NCI-H128 (cell line): ENCODE results near the gene PCYT1B.
"Not testable (repeated sequence)": the region's sequence is repeated elsewhere in the genome, so short reads cannot be mapped to it uniquely, and the experiment has no call there.

Experiments used
- DNase-seq: peaks from one replicate; lab custom pipeline; 2025; ENCODE audit not compliant: unreplicated experiment; lab: John Stamatoyannopoulos, UW

The PCYT1B gene

DNA sequence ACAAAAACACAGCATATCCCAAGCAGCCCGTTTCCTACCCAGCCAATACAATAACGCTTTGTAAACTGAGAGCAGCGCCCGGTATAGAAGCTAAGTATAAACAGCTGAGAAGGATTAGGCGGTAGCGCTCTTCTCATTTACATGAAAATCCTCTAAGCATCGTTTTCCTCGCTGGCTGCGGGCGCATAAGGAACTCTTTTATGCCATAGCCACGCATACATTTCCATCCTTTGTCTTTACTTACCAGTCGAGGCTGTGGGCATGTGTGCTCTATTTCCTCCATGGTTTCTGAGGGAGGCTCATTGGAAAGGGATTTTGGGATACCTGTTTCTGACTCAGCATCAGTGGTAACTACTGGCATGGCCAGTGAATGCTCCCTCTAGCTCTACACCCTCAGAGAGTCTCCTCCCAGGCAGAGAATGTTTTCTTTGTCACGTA, 383 bp downstream of the PCYT1B start:
- peak; percentile 45 for DNase-seq

DNA sequence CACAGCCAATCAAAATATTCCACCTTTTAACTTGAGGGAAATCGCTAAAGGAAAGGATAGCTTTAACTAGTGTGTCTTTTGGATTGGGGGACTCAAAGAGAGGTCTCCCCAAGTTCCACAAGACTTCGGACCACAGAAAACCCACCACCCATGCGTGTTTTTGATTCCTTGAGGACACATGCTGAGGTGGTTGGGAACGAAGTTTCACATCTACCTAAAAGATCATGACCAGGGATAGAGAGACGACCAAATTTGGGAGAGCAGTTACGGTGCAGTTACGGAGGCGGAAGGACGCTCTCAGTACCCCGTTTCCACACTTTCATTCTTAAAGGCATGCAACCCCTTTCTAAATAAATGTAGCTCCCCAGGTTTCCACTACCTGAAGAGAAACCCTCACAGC, 1.1 kb downstream of the PCYT1B start:
- DNase-seq, result no peak

DNA sequence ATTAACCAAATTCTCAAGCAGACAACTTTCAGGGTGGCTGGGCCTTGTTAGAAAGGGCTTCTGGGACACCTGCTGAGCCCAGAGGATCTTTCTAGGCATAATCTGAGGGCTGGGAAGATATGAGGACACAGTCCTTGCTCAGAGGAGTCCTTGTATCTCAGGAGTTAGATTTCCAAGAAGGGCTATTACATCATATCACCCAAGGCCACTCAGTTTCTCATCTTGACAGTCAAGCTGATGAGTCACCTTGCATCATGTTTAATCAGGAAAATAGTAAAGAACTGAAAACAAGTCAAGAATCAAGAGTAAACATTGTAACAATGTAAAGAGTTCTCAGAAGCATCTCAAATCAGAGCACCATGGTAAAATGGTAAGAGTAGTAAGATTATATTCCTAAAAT, 4.0 kb downstream of the PCYT1B start:
- no peak for DNase-seq

DNA sequence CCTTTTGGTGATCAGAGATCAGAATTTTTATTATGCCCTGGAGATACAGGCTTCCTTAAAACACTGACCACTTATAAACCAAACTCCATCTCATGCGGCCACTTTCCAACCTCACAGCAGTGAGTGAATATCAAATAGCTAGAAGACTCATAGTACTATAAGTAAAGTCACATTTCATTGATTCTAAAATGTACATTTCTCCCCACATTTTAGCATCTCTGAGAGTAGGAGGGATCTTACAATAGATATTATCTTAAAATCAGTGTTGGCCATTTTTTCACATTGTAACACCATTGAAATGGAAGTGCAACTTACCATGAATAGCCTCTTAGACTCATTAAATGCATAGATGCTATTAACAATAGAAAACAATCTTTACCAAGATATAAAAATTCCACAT, 17.4 kb downstream of the PCYT1B start:
- no peak for DNase-seq

DNA sequence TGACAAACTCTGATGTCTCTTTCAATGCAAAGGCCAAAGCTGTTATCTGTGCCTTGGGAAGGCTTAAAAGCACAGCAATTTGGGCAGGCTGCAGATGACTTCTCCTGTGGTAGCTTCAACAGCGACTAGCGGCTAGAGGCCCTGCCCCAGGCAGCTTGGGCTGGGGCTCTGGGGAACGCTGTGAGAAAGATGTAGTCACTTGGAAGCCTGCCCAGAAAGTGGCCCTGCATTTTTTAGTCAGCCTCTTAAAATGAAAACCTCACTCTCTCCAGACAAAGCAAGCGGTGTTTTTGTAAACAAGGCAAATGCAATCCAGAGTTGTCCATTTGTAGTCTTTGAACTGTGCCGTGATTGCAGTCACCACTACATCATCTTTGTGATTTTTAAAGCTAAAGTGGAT, 27.5 kb downstream of the PCYT1B start:
- peak; percentile 49 for DNase-seq

DNA sequence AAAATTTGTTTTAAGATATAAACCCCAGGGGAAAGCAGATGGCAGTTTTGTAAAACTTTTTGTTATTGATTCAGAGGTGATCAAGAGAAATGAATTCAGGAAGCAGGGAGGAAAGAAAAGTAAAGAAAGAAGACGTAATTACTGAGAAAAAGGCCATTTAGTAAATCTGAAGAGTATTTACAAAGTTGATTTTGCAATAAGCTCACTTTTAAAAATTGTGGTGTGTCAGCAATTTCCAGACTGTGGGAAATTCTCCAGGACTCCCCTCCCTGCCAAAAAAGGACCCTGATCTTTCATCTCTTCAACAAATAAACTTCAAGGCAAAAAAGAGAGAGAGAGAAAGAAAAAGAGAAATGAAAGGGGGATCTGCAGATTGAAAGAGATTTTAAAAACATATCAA, 36.6 kb downstream of the PCYT1B start:
- DNase-seq, result no peak

DNA sequence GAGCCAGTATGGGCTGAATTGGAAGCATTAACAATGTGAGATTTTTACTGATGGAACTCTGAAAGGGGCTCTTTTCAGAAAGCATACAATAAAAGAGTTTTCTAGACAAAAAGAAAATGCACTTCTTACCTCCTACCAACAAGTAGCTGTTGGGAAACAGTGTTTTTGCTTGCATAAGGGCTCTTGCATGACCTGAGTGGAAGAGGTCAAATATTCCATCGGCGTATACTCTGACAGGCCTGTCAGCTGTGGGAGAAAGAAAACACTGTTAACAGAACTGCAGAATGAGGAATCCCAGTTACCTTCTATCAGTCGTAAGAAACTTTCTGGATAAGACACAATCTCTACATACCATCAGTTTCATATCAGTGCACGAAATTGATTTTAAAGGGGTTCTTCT, 39.5 kb downstream of the PCYT1B start:
- DNase-seq, result no peak

DNA sequence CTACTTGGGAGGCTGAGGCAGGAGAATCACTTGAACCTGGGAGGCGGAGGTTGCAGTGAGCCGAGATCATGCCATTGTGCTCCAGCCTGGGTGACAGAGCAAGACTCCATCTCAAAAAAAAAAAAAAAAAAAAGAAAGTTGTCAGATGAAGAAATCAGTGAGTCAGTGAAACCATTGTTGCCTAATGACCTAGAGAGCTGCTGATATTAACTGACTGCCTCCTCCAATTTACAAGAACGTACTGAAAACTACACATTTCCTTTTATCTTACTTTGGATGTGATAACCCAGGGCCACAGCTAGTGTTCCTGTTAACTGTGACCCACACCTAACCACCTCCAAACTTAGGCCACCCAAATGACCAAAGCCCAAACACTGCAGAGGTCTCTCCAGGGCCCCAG, 41.2 kb downstream of the PCYT1B start:
- DNase-seq, result not testable (repeated sequence)

DNA sequence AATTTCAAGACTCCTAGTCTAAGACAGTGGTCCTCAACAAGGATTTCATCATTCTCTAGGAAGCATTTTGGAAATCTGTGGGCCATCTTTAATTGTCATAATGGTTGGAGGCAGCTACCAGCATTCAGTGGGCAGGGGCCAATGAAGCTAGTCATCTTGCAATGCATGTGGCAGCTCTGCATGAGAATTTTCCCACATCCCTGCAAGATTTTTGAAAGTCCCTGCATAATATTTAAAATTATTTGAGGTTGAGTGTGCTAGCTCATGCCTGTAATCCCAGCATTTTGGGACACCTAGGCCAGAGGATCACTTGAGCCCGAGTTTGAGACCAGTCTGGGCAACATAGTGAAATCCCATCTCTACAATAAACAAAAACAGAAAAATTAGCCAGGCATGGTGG, 44.0 kb downstream of the PCYT1B start:
- no peak for DNase-seq

DNA sequence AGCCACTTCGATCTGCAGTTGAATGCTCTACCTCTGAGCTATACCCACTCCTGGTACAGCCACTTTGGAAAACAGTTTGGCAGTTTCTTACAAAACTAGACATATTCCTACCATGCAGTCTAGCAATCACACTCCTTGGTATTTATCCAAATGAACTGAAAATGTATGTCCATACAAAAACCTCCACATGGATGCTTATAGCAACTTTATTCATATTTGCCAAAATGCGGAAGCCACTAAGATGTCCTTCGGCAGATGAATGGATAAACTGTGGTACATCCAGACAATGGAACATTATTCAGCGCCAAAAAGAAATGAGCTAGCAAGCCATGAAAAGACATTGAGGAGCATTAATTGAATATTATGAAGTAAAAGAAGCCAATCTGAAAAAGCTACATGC, 45.3 kb downstream of the PCYT1B start:
- DNase-seq, result no peak

DNA sequence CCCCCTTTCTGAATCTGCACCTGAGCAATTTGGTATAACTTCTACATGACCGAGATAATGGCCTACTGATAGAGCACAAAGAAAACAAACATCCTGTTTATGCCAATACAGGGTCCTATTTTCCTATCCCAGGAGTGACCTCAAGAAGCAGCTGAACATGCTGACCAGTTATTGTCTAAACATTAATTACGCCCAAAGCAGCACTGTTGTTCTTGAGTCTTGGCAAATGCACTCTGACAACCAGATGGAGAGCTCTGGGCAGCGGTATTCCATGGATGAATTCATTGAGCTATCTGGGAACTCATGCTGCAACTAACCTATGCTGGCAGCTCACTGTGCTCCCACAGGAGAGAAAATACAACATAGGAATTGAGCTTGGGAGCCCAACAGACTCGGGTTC, 52.6 kb downstream of the PCYT1B start:
- DNase-seq, result no peak

DNA sequence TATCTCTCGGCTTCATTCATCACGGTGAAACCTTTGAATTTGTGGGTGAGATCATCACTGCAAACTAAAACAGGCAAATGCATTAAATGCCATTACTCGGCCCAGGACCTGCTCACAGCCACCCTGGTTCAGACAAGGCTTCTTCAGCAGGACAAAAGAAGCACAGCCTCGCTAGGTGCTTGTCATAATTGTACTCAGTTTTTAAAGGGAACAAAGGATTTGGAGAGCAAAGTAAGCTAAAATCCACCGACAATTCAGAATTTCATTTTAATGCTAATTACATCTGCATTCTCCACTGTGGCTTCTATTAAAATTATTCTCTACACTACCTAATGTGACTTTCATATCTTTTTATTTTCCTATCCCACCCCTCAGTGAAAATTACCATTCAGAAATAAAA, 57.0 kb downstream of the PCYT1B start:
- no peak for DNase-seq

DNA sequence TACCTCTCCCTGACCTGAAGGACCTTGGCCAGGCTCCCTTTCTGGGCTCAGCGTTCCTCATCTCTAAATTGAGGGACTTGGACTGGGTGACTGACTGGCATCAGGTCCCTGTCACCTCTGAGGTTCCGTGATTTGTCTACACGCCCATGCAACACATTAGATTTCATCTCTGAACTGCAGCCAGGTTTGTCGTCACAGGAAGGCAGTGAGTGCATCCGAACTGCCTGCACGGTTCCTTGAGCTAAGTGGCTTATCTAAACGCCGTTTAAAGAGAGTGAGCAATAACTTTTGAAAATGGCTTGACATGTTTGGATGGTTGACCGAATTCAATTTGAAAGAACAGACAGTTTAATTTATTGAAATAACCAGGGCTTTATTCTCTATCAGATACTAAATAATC, 70.1 kb downstream of the PCYT1B start:
- DNase-seq, result no peak

DNA sequence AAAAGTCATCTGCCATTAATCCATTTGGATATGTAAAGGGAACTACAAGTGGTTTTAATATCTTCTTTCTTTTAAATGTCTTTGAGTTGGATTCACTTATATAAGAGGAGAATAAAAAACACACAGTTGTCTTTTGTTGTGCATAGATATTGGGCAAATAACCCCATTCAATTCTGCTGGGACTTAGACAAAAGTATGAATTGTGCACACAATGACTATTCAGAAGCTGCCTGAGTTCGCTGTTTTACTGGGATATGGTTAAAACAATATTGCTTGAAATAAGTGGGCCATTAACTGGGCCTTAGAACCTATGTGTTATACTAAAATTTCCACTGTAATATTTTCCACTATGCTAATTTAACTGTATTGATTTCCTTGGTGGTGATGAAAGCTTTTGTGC, 71.7 kb downstream of the PCYT1B start:
- DNase-seq, result no peak

DNA sequence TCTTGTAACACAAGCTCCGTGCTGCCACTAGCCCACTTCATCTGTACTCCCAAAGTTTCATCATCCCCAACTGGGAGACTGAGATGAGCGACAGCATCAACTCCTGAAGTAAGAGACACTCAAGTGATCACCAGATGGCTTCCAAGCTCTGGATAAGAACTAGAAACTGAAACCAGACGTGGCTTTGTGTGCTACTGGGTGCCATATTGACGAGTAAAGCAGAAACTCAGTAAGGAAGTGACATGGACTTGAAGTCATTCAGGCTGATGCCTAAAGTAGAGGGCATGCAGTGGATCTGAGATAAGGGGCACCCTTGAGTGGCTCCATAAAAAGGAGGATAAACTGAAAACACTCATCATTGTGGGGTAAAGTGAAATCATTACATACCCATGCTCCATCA, 72.4 kb downstream of the PCYT1B start:
- no peak for DNase-seq

DNA sequence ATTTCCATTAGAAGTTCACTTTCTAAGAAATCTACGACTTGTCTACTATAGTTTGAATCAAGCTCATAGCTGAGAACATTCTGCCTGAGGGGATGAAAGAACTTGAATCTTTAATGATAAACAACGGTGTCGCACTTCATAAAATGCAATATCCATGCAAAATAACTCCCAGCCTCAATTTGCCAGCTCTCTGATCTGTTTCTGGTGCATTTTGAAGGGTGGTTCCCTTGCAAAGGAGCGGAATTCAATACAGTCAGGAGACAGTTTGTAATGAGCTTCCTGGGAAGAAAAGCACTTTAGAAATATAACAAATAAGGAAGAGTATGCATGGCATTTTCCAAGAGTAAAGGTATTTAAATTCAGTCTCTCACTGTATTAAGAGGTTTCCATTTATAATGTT, 80.0 kb downstream of the PCYT1B start:
- DNase-seq, result no peak

DNA sequence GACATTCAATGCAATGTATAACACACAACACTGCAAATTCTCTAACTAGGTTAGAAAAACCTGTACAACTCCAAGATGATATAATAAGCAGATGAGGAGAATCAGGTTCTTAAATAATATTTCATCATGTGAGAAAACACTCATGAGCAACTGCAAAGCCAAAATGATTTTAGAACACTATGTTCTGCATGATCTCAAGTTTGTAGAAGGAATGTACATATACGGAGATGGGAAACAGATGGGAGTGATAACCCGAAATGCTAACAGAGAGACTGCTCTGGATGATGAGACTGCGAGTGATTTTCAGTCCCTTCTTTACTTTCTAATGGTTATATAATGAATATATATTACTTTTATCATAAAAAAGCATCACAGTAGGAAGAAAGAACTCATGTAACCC, 80.9 kb downstream of the PCYT1B start:
- DNase-seq, result no peak

DNA sequence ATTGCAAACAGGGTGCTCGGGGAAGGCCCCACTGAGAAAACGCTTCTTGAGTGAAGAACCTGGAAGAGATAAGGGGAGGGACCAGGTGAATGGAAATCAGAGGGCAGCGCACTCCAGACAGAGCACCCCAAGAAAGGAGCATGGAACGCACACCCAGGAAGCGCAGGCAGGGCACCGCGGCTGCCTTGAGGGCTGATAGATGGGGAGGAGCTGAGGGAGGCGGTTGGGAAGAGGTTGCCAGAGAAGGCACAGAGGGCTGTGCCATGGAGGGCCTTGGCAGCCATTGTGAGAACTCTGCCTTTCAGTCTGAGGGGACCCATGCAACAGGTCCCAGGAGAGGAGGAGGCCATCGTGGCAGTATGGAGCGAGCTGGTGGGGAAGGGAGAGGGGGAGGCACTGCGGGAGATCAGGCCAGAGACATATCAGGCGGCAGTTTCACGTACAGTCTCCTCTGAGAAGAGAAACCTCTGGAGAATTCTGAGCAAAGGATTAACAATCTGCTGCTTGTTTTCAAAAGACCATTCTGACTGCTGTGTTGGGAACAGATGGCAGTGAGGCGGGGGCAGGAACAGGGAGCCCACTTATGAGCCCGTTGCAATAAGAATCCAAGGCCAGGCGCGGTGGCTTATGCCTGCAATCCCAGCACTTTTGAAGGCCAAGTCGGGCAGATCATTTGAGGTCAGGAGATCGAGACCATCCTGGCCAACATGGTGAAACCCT, 83.7 kb downstream of the PCYT1B start:
- no peak for DNase-seq

DNA sequence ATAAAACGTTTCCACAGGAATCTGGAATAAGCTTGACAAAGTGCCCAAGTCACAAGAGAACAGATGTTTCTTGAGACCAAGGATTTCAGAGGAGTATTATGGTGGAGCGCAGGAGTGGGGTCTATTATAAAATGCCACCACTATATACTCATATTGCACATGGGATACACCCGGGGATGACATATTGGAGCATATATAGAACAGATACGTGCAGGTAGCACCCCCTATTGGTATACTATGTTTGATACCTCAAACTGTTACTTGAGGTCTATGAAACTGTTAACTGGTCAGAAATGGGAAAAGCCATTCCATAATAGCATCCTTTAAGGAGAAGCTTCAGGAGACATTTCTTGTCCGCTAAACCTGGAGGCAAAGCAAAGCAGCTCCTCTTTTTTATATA, 86.0 kb downstream of the PCYT1B start:
- DNase-seq, result no peak

DNA sequence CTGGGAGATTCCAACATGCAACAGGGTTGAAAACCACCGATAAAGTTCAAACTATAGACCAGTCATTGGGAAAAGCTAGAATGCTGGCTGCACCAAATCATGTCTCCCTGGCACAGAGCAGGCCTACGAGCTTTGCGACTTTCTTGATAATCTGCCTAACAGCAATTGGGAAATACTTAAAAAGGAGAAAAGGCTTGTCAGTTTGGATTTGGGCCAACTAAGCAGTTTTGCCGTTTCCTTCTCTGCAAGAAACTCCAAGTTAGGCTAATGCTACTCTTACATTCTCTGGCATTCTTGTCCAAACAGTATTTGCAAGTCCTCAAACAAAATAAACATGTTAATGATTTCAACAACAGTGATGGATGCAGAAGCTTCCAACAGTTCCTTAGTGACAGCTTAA, 94.1 kb downstream of the PCYT1B start:
- DNase-seq, result no peak

DNA sequence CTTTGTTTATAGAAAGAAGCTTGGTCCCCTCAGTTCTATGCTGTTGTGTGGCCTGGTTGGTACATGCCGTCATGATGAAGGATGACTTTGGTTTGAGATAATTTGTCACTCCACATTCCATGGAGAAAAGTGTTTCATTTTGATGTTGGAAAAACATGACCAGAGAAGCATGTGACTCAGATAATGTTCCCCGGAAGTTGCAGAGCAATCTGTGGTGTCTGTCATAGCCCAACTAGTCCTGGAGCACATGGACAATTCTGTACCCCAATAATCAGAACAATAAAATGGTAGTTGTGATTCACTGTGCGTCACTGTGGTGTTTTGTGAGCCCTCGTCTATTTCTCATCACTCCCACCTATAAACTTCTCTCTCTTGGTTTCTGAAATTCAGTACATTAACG, 97.0 kb downstream of the PCYT1B start:
- no peak for DNase-seq

DNA sequence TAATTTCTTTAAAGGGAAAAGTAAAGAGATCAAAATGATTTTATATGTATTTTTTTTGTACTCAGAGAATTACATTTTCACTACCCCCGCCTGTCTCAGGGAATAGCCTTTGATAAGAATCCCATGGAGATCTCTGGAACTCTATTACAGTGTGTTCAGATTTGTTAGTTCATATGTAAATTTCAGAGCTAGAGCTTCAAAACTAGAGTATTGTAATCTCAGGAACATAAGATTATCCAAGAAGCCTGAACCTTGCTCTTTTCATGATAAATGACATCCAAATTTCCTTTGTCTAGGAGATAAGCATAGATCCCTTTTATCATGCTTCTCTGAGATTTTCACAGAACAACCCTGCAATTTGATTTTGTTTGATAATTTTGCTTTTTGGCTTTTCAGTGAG, 99.2 kb downstream of the PCYT1B start:
- DNase-seq, result no peak

DNA sequence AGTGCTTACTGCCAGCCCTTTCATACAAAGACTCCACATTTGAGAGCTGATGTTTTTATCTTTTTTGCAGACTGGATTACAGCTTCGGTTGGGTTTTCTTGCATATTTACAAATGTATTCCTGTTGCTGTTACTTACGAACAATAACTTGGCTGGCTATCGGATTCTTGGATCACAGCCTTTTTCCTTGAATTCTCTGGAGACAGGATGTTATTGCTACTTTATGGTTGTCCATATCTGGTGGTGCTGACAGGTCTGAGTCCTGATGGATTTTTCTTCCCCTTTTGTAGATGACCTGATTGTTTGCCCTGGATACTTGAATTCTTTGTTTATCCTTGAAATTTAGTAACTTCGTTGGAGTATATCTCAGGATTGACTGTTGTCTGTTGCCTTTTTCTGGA, 104.4 kb downstream of the PCYT1B start:
- DNase-seq, result no peak

DNA sequence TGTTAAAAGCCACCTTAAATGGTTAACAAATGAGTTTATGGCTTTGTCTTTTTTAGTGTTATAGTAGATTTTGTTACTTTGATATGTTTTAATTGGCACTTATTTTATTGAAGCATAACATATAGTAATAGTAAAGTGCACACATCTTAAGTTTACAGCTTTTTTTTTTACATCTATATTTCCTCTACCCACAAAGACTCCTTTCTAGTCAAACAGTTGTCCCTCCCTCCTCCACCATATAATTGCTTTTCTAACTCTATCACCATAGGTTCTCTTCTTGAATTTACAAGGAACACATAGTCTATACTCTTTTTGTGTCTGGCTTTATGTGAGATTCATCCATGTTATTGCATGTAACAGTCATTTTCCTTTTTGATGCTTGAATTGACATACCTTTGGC, 110.6 kb downstream of the PCYT1B start:
- no peak for DNase-seq
